ENCODE results near the gene TREH.
"Not testable (repeated sequence)": the region's sequence is repeated elsewhere in the genome, so short reads cannot be mapped to it uniquely, and the experiment has no call there.

DNA sequence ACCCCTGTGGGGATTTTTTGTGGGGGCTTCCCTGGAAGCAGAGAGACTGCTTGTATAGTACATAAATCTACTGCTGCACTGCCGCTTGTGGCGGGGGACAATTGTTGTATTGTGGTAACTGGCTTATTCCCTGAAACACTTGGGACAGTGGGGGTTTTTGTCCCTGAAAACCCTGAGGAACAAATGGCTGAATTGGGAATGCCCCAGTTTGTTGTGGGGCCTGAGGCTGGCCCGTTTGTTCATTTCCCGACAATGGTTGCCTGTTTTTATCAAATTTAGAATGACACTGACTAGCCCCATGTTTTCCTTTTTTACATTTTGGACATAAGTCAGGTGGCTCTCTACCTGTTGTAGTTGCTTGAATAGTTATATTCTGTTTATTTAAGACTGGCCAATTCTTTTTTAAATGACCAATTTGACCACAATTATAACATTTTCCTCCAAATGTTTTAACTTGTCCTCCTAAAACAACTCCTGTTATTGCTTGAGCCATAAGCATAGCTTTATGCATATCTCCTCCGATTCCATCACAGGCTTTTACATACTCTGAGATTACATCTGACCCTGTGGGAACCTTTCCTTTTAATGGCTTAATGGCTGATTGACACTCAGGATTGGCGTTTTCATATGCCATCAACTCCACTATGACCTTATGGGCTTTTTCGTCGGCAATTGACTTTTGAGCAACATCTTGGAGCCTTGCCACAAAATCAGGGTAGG, 47.7 kb upstream of the TREH start:
- TF ChIP-seq, protein P1, sequence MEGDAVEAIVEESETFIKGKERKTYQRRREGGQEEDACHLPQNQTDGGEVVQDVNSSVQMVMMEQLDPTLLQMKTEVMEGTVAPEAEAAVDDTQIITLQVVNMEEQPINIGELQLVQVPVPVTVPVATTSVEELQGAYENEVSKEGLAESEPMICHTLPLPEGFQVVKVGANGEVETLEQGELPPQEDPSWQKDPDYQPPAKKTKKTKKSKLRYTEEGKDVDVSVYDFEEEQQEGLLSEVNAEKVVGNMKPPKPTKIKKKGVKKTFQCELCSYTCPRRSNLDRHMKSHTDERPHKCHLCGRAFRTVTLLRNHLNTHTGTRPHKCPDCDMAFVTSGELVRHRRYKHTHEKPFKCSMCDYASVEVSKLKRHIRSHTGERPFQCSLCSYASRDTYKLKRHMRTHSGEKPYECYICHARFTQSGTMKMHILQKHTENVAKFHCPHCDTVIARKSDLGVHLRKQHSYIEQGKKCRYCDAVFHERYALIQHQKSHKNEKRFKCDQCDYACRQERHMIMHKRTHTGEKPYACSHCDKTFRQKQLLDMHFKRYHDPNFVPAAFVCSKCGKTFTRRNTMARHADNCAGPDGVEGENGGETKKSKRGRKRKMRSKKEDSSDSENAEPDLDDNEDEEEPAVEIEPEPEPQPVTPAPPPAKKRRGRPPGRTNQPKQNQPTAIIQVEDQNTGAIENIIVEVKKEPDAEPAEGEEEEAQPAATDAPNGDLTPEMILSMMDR (IDR thresholded peaks at IDR 0.05): not testable (repeated sequence)
- not testable (repeated sequence) for TF ChIP-seq POLR2A (IDR thresholded peaks at IDR 0.05)
